ENCODE data around the gene RTN1. TPM values are rescaled to one million over a fixed set of nuclear protein-coding genes. Genes with fewer than 3 reads are reported as not detected.

The RTN1 gene
- total RNA-seq, 1 experiment from 2014 or later = 1.1 TPM

GRCh38 chr14:59705245-59705644, 165.3 kb downstream of the RTN1 start:
- peaks cover 12% of the 10 kb centered on the region for H3K36me3 Mint-ChIP-seq
- TF ChIP-seq ZNF671 (CRISPR knock-in tag; IDR thresholded peaks at IDR 0.05) (no peak), ZNF416 (CRISPR knock-in tag; IDR thresholded peaks at IDR 0.05) (no peak), IRF2 (CRISPR knock-in tag; IDR thresholded peaks at IDR 0.05; ENCODE audit: borderline replicate concordance, low read depth) (no peak), CTCF (IDR thresholded peaks at IDR 0.05) (no peak), NR3C1 (CRISPR knock-in tag; conservative IDR thresholded peaks at IDR 0.05; ENCODE audit: low read depth) (no peak), ZNF138 (CRISPR knock-in tag; conservative IDR thresholded peaks at IDR 0.05) (no peak), ETV6 (CRISPR knock-in tag; IDR thresholded peaks at IDR 0.05) (no peak), ZNF423 (CRISPR knock-in tag; IDR thresholded peaks at IDR 0.05) (no peak), USF1 (CRISPR knock-in tag; IDR thresholded peaks at IDR 0.05) (no peak)
- TF ChIP-seq, protein P1, sequence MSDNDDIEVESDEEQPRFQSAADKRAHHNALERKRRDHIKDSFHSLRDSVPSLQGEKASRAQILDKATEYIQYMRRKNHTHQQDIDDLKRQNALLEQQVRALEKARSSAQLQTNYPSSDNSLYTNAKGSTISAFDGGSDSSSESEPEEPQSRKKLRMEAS (CRISPR knock-in tag; IDR thresholded peaks at IDR 0.05) = no peak
- TF ChIP-seq, protein P2, sequence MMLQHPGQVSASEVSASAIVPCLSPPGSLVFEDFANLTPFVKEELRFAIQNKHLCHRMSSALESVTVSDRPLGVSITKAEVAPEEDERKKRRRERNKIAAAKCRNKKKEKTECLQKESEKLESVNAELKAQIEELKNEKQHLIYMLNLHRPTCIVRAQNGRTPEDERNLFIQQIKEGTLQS (CRISPR knock-in tag; conservative IDR thresholded peaks at IDR 0.05) = no peak
- TF ChIP-seq, protein P3, sequence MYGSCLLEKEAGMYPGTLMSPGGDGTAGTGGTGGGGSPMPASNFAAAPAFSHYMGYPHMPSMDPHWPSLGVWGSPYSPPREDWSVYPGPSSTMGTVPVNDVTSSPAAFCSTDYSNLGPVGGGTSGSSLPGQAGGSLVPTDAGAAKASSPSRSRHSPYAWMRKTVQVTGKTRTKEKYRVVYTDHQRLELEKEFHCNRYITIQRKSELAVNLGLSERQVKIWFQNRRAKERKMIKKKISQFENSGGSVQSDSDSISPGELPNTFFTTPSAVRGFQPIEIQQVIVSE (CRISPR knock-in tag; IDR thresholded peaks at IDR 0.05; ENCODE audit: borderline replicate concordance) = no peak
- TF ChIP-seq, protein P4, sequence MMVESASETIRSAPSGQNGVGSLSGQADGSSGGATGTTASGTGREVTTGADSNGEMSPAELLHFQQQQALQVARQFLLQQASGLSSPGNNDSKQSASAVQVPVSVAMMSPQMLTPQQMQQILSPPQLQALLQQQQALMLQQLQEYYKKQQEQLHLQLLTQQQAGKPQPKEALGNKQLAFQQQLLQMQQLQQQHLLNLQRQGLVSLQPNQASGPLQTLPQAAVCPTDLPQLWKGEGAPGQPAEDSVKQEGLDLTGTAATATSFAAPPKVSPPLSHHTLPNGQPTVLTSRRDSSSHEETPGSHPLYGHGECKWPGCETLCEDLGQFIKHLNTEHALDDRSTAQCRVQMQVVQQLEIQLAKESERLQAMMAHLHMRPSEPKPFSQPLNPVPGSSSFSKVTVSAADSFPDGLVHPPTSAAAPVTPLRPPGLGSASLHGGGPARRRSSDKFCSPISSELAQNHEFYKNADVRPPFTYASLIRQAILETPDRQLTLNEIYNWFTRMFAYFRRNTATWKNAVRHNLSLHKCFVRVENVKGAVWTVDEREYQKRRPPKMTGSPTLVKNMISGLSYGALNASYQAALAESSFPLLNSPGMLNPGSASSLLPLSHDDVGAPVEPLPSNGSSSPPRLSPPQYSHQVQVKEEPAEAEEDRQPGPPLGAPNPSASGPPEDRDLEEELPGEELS (CRISPR knock-in tag; IDR thresholded peaks at IDR 0.05) = no peak
- H3K4me1 Mint-ChIP-seq = no peaks in the 10 kb centered on the region
- H3K27ac Mint-ChIP-seq = no peak overlapping the region
- POLR2A ChIA-PET = no interaction called here
- no peaks in the 10 kb centered on the region for H3K27me3 Mint-ChIP-seq (ENCODE audit: low read depth)
- H3K9me3 Mint-ChIP-seq = peaks cover 31% of the 10 kb centered on the region
- no peak overlapping the region for H3K4me3 Mint-ChIP-seq
- CTCF ChIA-PET = no interaction called here
- ATAC-seq = no peak
- no peak for DNase-seq (ENCODE audit: low spot score)

DNA sequence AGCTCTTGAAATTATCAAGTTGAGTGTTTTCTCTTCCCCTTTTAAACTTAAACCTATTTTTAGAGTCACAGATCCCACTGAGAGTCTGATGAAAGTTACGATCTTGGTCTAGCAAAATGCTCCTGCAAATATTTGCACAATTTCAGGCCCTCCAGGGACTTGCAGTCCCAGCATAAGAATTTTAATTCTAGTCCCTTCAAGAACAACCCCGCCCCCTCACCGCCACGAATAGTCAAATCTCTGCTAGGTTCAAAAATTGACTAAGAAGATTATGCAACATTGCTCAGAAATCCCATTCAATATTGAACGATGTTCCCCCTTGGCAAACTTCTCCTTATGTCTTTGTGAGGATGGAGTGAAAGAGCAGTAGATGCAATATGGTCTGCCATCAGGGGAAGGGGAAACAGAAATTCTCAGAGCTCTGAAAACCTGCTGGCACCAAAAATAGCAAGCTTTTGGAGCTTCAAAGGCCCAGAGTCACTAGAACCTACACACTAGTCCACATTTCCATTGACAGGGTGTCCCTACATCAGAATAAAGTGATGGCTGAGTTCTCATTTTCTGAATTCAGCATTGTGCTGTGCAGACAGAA, 166.4 kb downstream of the RTN1 start:
- H3K4me3 Mint-ChIP-seq = no peak overlapping the region
- H3K27ac Mint-ChIP-seq = no peak overlapping the region
- no peaks in the 10 kb centered on the region for H3K4me1 Mint-ChIP-seq
- peaks cover 12% of the 10 kb centered on the region for H3K36me3 Mint-ChIP-seq
- DNase-seq (ENCODE audit: low spot score) = no peak
- CTCF ChIA-PET = interaction anchor here (0.7 kb wide), 1 partner anchor 194 kb away, joined by 3 read pairs; no protein-coding TSS in a partner anchor
- TF ChIP-seq HMGA2 (CRISPR knock-in tag; IDR thresholded peaks at IDR 0.05) (no peak), NR2C2 (CRISPR knock-in tag; IDR thresholded peaks at IDR 0.05) (no peak)
- no peaks in the 10 kb centered on the region for H3K27me3 Mint-ChIP-seq (ENCODE audit: low read depth)
- ATAC-seq = no peak
- POLR2A ChIA-PET = interaction anchor here (0.6 kb wide), 1 partner anchor 16 kb away, joined by 3 read pairs; no protein-coding TSS in a partner anchor
- peaks cover 32% of the 10 kb centered on the region for H3K9me3 Mint-ChIP-seq

DNA sequence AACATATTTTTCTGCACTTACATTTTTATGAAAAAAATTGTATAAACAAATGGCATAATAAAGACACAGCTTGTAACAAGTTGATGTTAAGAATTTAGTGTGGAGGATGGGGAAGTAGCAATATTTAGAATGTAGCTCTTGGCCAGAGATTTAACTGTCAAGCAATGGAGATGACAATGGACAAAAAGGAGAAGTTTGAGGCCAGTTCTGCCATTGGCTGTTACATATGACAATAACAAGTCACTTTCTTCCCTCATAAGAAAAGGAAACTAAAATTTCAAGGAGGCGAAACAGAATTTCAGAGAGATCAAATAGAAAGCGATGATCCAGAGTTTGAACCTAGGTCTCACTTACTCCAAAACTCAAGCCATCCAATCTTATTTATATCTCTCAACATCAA, 171.1 kb downstream of the RTN1 start:
- CTCF ChIA-PET = no interaction called here
- POLR2A ChIA-PET = no interaction called here
- H3K27ac Mint-ChIP-seq = no peak overlapping the region
- H3K9me3 Mint-ChIP-seq = peaks cover 45% of the 10 kb centered on the region
- no peaks in the 10 kb centered on the region for H3K4me1 Mint-ChIP-seq
- no peak for TF ChIP-seq GABPB1 (CRISPR knock-in tag; IDR thresholded peaks at IDR 0.05)
- no peak for TF ChIP-seq ZNF281 (CRISPR knock-in tag; IDR thresholded peaks at IDR 0.05)
- TF ChIP-seq ATF1 (CRISPR knock-in tag; IDR thresholded peaks at IDR 0.05) = no peak
- H3K4me3 Mint-ChIP-seq = no peak overlapping the region
- no peaks in the 10 kb centered on the region for H3K27me3 Mint-ChIP-seq (ENCODE audit: low read depth)
- no peak for DNase-seq (ENCODE audit: low spot score)
- ATAC-seq = no peak
- H3K36me3 Mint-ChIP-seq = peaks cover 12% of the 10 kb centered on the region

All from WTC11 (cell line).